K562 (cell line): Measurements from ENCODE around the gene FGF14. TPM values are rescaled to one million over a fixed set of nuclear protein-coding genes. Genes with fewer than 3 reads are reported as not detected.

ENCODE experiments used
- ATAC-seq: fragments of 200-7000 bp; cut with Tn5 transposase; 3 replicates; pipeline ENCODE4 v1.9.1; 2020; ENCODE audit warnings: moderate library complexity
- BruUV-seq: library from RNA; stranded (reverse); fragments of 400-500 nt; replicated peaks from 2 replicates; lab custom pipeline; 2021; lab: Mats Ljungman, UMichigan
- CTCF ChIA-PET: fragments of 300-600 bp; formaldehyde crosslinking; extraction: SDS; loops from one replicate; lab custom pipeline; 2021; ENCODE audit warnings: low intra/inter-chr PET ratio; lab: Yijun Ruan, JAX
- POLR2A ChIA-PET: fragments of 300-600, 350-650 bp; sonication (Branson Sonifier 250); formaldehyde crosslinking; extraction: SDS; loops from one replicate; lab custom pipeline; 2021; ENCODE audit warnings: antibody characterized with exemption, inconsistent platforms; lab: Yijun Ruan, JAX
- DNase-seq, 4 experiments: peaks; one replicate each; pipeline versions ENCODE4 v3.0.0 to v3.0.0-alpha.2; 2011 to 2018; ENCODE audit warnings: low spot score in 3 of 4, mixed read lengths in 3 of 4; ENCODE audit errors: extremely low read depth in 1 of 4
- FAIRE-seq: peaks from 2 replicates; lab custom pipeline; 2011; peaks lifted over from hg19 to GRCh38; lab: Jason Lieb, UNC
- H2AFZ ChIP-seq: 2 replicates; pipeline ENCODE4 v1.6.0; 2011; ENCODE audit warnings: low read depth, low read length, control low read depth, inconsistent platforms
- H3K27ac ChIP-seq: fragments of 200-600 bp; 3 replicates; pipeline ENCODE4 v1.8.0; 2011; ENCODE audit warnings: low read depth, mild to moderate bottlenecking, control low read depth, inconsistent platforms, low read length, moderate library complexity, mixed read lengths; ENCODE audit errors: extremely low read depth
- H3K27me3 ChIP-seq, 2 experiments: fragments of 300-600 bp in 1 of 2; 2 replicates in 1 of 2; 3 replicates in 1 of 2; pipeline versions ENCODE4 v1.6.0 to v1.8.0; 2011; ENCODE audit warnings: inconsistent platforms in 2 of 2, low read length in 2 of 2, mild to moderate bottlenecking in 1 of 2, mixed read lengths in 1 of 2, moderate library complexity in 1 of 2; ENCODE audit not compliant: control insufficient read depth in 2 of 2, insufficient read depth in 2 of 2
- H3K36me3 ChIP-seq: fragments of 300-600 bp; 3 replicates; pipeline ENCODE4 v1.8.0; 2011; ENCODE audit warnings: mild to moderate bottlenecking, low read length, inconsistent platforms; ENCODE audit not compliant: control insufficient read depth, insufficient read depth
- H3K4me1 ChIP-seq, 2 experiments: fragments of 200-600 bp in 1 of 2; replicated peaks in 1 of 2; 2 replicates in 1 of 2; 3 replicates in 1 of 2; pipeline versions ENCODE4 v1.5.1 to v1.8.0; 2011; ENCODE audit warnings: inconsistent platforms in 2 of 2, low read length in 2 of 2, mild to moderate bottlenecking in 1 of 2, mixed read lengths in 1 of 2, moderate library complexity in 1 of 2; ENCODE audit not compliant: control insufficient read depth in 2 of 2, insufficient read depth in 2 of 2
- H3K4me2 ChIP-seq: 2 replicates; pipeline ENCODE4 v1.6.1; 2011; ENCODE audit warnings: low read length, control low read depth, inconsistent platforms, mixed read lengths; ENCODE audit not compliant: insufficient read depth
- H3K4me3 ChIP-seq: fragments of 200-600 bp; sonication (generic), shearing (Covaris generic); 2 replicates; pipeline ENCODE4 v1.5.1; 2016; ENCODE audit warnings: control low read depth, inconsistent platforms
- H3K79me2 ChIP-seq: fragments of 200-600 bp; 3 replicates; pipeline ENCODE4 v1.8.0; 2011; ENCODE audit warnings: low read length, inconsistent platforms; ENCODE audit not compliant: control insufficient read depth, insufficient read depth
- H3K9ac ChIP-seq, 2 experiments: 2 replicates each; pipeline versions ENCODE4 v1.6.0 to v1.6.1; 2011; ENCODE audit warnings: low read depth in 2 of 2, low read length in 2 of 2, control low read depth in 1 of 2, inconsistent platforms in 1 of 2, mild to moderate bottlenecking in 1 of 2, mixed read lengths in 1 of 2; ENCODE audit not compliant: insufficient read depth in 1 of 2
- H3K9me1 ChIP-seq: one replicate; pipeline ENCODE4 v1.6.0; 2011; ENCODE audit warnings: inconsistent platforms, mild to moderate bottlenecking, low read length, moderate library complexity; ENCODE audit not compliant: control insufficient read depth, insufficient read depth
- H3K9me3 ChIP-seq: replicated peaks from 2 replicates; pipeline ENCODE4 v1.5.1; 2011; ENCODE audit warnings: low read depth, low read length, inconsistent platforms; ENCODE audit not compliant: control insufficient read depth, insufficient read depth
- H4K20me1 ChIP-seq: replicated peaks from 2 replicates; pipeline ENCODE4 v1.6.1; 2011; ENCODE audit warnings: low read length, inconsistent platforms, mixed read lengths; ENCODE audit not compliant: control insufficient read depth, insufficient read depth
- C11orf30 ChIP-seq: fragments of 450-650 bp; IDR thresholded peaks from 2 replicates; pipeline ENCODE4 v1.6.1; 2016; ENCODE audit warnings: low read depth, mild to moderate bottlenecking
- E2F8 ChIP-seq: fragments of 450-650 bp; IDR thresholded peaks from 2 replicates; pipeline ENCODE4 v1.7.1; 2018; ENCODE audit warnings: mild to moderate bottlenecking, low read depth; ENCODE audit not compliant: partially characterized antibody
- EGR1 ChIP-seq: fragments of 450-650 bp; conservative IDR thresholded peaks from 2 replicates; pipeline ENCODE4 v1.6.1; 2017; ENCODE audit warnings: mild to moderate bottlenecking
- FOXJ2 ChIP-seq: fragments of 200-800 bp; sonication (Bioruptor generic); IDR thresholded peaks from 2 replicates; pipeline ENCODE4 v1.6.1; 2016; ENCODE audit warnings: missing genetic modification characterization, missing compliant biosample characterization
- PHB ChIP-seq: fragments of 250-450 bp; sonication (Bioruptor Pico); IDR thresholded peaks from 2 replicates; pipeline ENCODE4 v1.5.0; 2021
- XRCC3 ChIP-seq: fragments of 450-650 bp; IDR thresholded peaks from 2 replicates; pipeline ENCODE4 v1.6.1; 2017; ENCODE audit warnings: mild to moderate bottlenecking, moderate library complexity
- WGBS: fragments of 100-300 bp; shearing (Covaris generic); methylation state at CpG from one replicate; pipeline ENCODE4 v1.1.6; 2016; ENCODE audit warnings: low coverage, mixed read lengths; ENCODE audit not compliant: insufficient coverage; ENCODE audit errors: missing lambda C conversion rate; 5-methylcytosine and 5-hydroxymethylcytosine counted together
- in situ Hi-C: fragments of 300-500 bp; cut with MboI; formaldehyde crosslinking; loops from 4 replicates; pipeline ENCODE4 v1.15.0; 2018; ENCODE audit warnings: inconsistent platforms, mixed read lengths
- intact Hi-C: fragments of 100-400 bp; cut with micrococcal nuclease; formaldehyde crosslinking; loops from 2 replicates; pipeline ENCODE4 v1.14.2; 2022
- polyA plus RNA-seq, 8 experiments: library from polyadenylated mRNA; depleted of rRNA in 4 of 8; stranded (reverse) in 5 of 8; unstranded in 3 of 8; fragments of >200 nt; fragmentation: Nextera tagmentation in 2 of 8; fragmentation: Illumina TruSeq in 1 of 8; extraction: Ambion mirVana in 2 of 8; extraction: Trizol in 1 of 8; gene quantifications; 2 replicates each; pipeline versions ENCODE4 v1.2.1 to v1.2.3, GENCODE V29; 2011 to 2014; ENCODE audit warnings: inconsistent platforms in 1 of 8, missing spikeins in 1 of 8
- total RNA-seq, 7 experiments: library from RNA; depleted of rRNA in 6 of 7; stranded (reverse); fragments of >200 nt in 6 of 7; fragmentation: Illumina TruSeq in 2 of 7; extraction: Trizol in 2 of 7; gene quantifications; 2 replicates each; pipeline versions ENCODE4 v1.2.1 to v1.2.3, GENCODE V29; 2011 to 2021; ENCODE audit warnings: low replicate concordance in 1 of 7

FGF14 gene
- total and polyA plus RNA-seq, 9 of the 15 experiments (the other 6 are each of a cell fraction or from before 2014, with no cell fraction given): not detected

DNA sequence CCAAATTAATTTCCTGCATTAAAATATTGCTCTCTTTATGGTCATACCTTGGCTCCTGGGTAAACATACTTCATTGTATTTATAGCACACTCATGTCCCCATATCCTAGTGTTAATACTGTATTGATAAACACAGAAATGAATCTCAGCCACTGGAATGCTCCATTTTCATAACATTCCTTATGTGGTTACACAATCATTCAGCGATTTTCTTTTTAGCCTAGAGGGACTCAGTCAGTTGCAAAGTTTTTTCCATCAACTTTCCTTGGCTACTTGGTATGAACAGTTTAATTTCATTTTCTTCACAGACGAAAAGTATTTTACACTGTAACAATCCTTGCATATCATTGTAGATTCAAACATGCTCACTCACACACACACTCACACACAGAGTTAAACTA lies 471.5 kb downstream of the FGF14 start:
- no peak overlapping the region for H3K9ac ChIP-seq
- H3K4me2 ChIP-seq: no peak overlapping the region
- H3K27me3 ChIP-seq: no peaks in the 10 kb centered on the region
- no peak overlapping the region for H3K27ac ChIP-seq
- H2AFZ ChIP-seq: no peak overlapping the region
- DNase-seq: no peak
- H3K9me3 ChIP-seq: no peaks in the 10 kb centered on the region
- H3K36me3 ChIP-seq: no peaks in the 10 kb centered on the region
- in situ Hi-C loops: no loop called here
- no peak overlapping the region for H3K4me3 ChIP-seq
- TF ChIP-seq C11orf30 (no peak), E2F8 (no peak), PHB (no peak), FOXJ2 (tag) (no peak), EGR1 (no peak), XRCC3 (no peak)
- TF ChIP-seq, all 486 proteins: peak for 0
- ATAC-seq: no peak
- Histone ChIP-seq H4K20me1 (no peaks in the 10 kb centered on the region), H3K9me1 (no peaks in the 10 kb centered on the region), H3K4me1 (no peaks in the 10 kb centered on the region), H3K79me2 (no peaks in the 10 kb centered on the region)
- FAIRE-seq: no peak
- POLR2A ChIA-PET: no interaction called here
- intact Hi-C loops: no loop called here
- WGBS: 0% methylated on average over 2 of the region's 2 CpGs
- BruUV-seq: no TSS peak
- CTCF ChIA-PET: no interaction called here
